GM12878 (cell line): ENCODE measurements around the gene FAM193A.

Source experiments
- FOXM1 ChIP-seq: IDR thresholded peaks from 2 replicates; pipeline ENCODE4 v1.6.1; 2012; ENCODE audit warnings: low read depth, mild to moderate bottlenecking, inconsistent platforms, low read length, moderate library complexity
- HDAC6 ChIP-seq: fragments of 200-600 bp; sonication (generic); IDR thresholded peaks from one replicate; pipeline ENCODE4 v1.8.0; 2017; ENCODE audit warnings: antibody characterized with exemption; ENCODE audit not compliant: unreplicated experiment
- POLR2AphosphoS5 ChIP-seq: IDR thresholded peaks from 2 replicates; pipeline ENCODE4 v1.6.1; 2011; ENCODE audit warnings: mild to moderate bottlenecking, low read length, inconsistent platforms
- TCF3 ChIP-seq: IDR thresholded peaks from 2 replicates; pipeline ENCODE4 v1.6.1; 2012; ENCODE audit warnings: low read depth, mild to moderate bottlenecking, low read length, borderline replicate concordance; ENCODE audit not compliant: insufficient read depth
- WRNIP1 ChIP-seq: IDR thresholded peaks from 2 replicates; pipeline ENCODE4 v1.6.1; 2011; ENCODE audit warnings: low read depth, low read length, improper control_type of control experiment, borderline replicate concordance
- ZNF274 ChIP-seq: IDR thresholded peaks from one replicate; pipeline ENCODE4 v1.8.0; 2011; ENCODE audit not compliant: insufficient read length, insufficient read depth
- TF ChIP-seq, protein P1 (sequence below): fragments of 450-650 bp; formaldehyde crosslinking; IDR thresholded peaks from 2 replicates; pipeline ENCODE4 v1.4.0; 2022; ENCODE audit warnings: mild to moderate bottlenecking, moderate library complexity

DNA sequence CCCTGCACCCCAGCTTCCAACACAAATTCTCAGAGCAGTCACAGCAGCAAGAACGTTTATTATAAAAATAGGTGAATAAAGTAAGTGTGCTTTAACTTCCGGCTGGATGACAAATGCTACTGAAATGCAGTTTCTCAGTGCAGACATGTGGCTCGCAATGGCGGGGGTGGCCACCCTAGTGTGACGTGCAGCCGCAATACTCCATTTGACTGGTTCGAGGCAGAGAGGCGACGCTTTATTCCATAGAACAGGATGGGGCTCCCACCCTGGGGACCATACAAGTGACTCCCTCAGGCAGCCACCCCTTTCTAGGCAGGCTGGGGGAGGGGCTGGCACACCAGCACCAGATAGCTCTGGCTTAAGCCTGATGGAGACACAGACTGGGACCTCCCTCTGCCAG is 205.2 kb downstream of the FAM193A start:
- TF ChIP-seq ZNF274, result no peak
- TF ChIP-seq HDAC6, result no peak
- TF ChIP-seq TCF3, result no peak
- no peak for TF ChIP-seq WRNIP1
- no peak for TF ChIP-seq FOXM1
- no peak for TF ChIP-seq POLR2AphosphoS5
- TF ChIP-seq, protein P1, sequence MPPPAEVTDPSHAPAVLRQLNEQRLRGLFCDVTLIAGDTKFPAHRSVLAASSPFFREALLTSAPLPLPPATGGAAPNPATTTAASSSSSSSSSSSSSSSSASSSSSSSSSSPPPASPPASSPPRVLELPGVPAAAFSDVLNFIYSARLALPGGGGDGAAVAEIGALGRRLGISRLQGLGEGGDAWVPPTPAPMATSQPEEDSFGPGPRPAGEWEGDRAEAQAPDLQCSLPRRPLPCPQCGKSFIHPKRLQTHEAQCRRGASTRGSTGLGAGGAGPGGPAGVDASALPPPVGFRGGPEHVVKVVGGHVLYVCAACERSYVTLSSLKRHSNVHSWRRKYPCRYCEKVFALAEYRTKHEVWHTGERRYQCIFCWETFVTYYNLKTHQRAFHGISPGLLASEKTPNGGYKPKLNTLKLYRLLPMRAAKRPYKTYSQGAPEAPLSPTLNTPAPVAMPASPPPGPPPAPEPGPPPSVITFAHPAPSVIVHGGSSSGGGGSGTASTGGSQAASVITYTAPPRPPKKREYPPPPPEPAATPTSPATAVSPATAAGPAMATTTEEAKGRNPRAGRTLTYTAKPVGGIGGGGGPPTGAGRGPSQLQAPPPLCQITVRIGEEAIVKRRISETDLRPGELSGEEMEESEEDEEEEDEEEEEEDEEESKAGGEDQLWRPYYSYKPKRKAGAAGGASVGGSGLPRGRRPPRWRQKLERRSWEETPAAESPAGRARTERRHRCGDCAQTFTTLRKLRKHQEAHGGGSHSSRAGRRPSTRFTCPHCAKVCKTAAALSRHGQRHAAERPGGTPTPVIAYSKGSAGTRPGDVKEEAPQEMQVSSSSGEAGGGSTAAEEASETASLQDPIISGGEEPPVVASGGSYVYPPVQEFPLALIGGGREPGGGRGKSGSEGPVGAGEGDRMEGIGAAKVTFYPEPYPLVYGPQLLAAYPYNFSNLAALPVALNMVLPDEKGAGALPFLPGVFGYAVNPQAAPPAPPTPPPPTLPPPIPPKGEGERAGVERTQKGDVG (CRISPR knock-in tag), result no peak
